HEK293 (cell line): Measurements from ENCODE around the gene PLD4.
A peak's percentile ranks its signal among the peaks of the same experiment; 100 is the strongest.

Source experiments
- PATZ1 ChIP-seq: fragments of 450-650 bp; formaldehyde crosslinking; IDR thresholded peaks from 2 replicates; pipeline ENCODE4 v1.5.1; 2016; ENCODE audit warnings: missing biosample characterization, missing genetic modification characterization
- REST ChIP-seq: fragments of 450-650 bp; formaldehyde crosslinking; IDR thresholded peaks from 2 replicates; pipeline ENCODE4 v1.5.1; 2016; ENCODE audit warnings: missing biosample characterization, missing genetic modification characterization
- ZNF138 ChIP-seq: fragments of 450-650 bp; formaldehyde crosslinking; IDR thresholded peaks from 2 replicates; pipeline ENCODE4 v1.5.1; 2016; ENCODE audit warnings: missing biosample characterization, missing genetic modification characterization, borderline replicate concordance
- ZNF530 ChIP-seq: fragments of 450-650 bp; formaldehyde crosslinking; IDR thresholded peaks from 2 replicates; pipeline ENCODE4 v1.5.1; 2016; ENCODE audit warnings: low read depth, missing biosample characterization, missing genetic modification characterization
- ZNF558 ChIP-seq: fragments of 450-650 bp; formaldehyde crosslinking; IDR thresholded peaks from 2 replicates; pipeline ENCODE4 v1.5.1; 2016; ENCODE audit warnings: missing biosample characterization, missing genetic modification characterization
- ZNF701 ChIP-seq: fragments of 450-650 bp; formaldehyde crosslinking; IDR thresholded peaks from 2 replicates; pipeline ENCODE4 v1.5.1; 2016; ENCODE audit warnings: missing biosample characterization, missing genetic modification characterization
- ZNF830 ChIP-seq: fragments of 450-650 bp; IDR thresholded peaks from 2 replicates; pipeline ENCODE4 v1.5.0; 2018; ENCODE audit warnings: missing biosample characterization, missing genetic modification characterization, low read depth, mild to moderate bottlenecking, moderate library complexity

GRCh38 chr14:104973135-104973384, 48.4 kb downstream of the PLD4 start:
- TF ChIP-seq ZNF701: no peak
- TF ChIP-seq ZNF138: no peak
- TF ChIP-seq PATZ1 (tag by site-specific recombination): peak; percentile 88
- TF ChIP-seq ZNF830 (tag by site-specific recombination): no peak
- TF ChIP-seq ZNF558 (tag by site-specific recombination): no peak
- no peak for TF ChIP-seq REST (tag by site-specific recombination)
- TF ChIP-seq ZNF530: no peak
